Measurements from ENCODE around the gene SLC24A3.

The SLC24A3 gene

GRCh38 chr20:19423097-19423899, 210.9 kb downstream of the SLC24A3 start:
- no peak for DNase-seq

- no peak for DNase-seq
These were observed 211.6 kb downstream of the SLC24A3 start for GRCh38 chr20:19423900-19424620.

- DNase-seq = no peak
These were observed 213.9 kb downstream of the SLC24A3 start for GRCh38 chr20:19426356-19426755.

- DNase-seq = no peak
These were observed 215.0 kb downstream of the SLC24A3 start for GRCh38 chr20:19427480-19427879.

GRCh38 chr20:19427913-19428312, 215.5 kb downstream of the SLC24A3 start:
- DNase-seq = no peak

GRCh38 chr20:19428324-19428723, 215.9 kb downstream of the SLC24A3 start:
- DNase-seq = no peak

- DNase-seq = no peak
These were observed 217.1 kb downstream of the SLC24A3 start for GRCh38 chr20:19429538-19429937.

- no peak for DNase-seq
These were observed 218.3 kb downstream of the SLC24A3 start for GRCh38 chr20:19430641-19431315.

- no peak for DNase-seq
These were observed 218.9 kb downstream of the SLC24A3 start for GRCh38 chr20:19431316-19431700.

GRCh38 chr20:19431906-19432305, 219.5 kb downstream of the SLC24A3 start:
- DNase-seq = no peak

- DNase-seq = no peak
These were observed 221.2 kb downstream of the SLC24A3 start for GRCh38 chr20:19433371-19434350.

GRCh38 chr20:19435316-19435715, 222.9 kb downstream of the SLC24A3 start:
- DNase-seq = no peak

- DNase-seq = no peak
These were observed 223.4 kb downstream of the SLC24A3 start for GRCh38 chr20:19435821-19436220.

GRCh38 chr20:19438488-19438887, 226.0 kb downstream of the SLC24A3 start:
- no peak for DNase-seq

- DNase-seq = no peak
These were observed 228.5 kb downstream of the SLC24A3 start for GRCh38 chr20:19440660-19441527.

- no peak for DNase-seq
These were observed 233.8 kb downstream of the SLC24A3 start for GRCh38 chr20:19446246-19446645.

- DNase-seq = no peak
These were observed 236.2 kb downstream of the SLC24A3 start for GRCh38 chr20:19448632-19449031.

GRCh38 chr20:19449051-19449450, 236.6 kb downstream of the SLC24A3 start:
- DNase-seq = peak in 1 of 56 donors; percentile 2

- no peak for DNase-seq
These were observed 238.9 kb downstream of the SLC24A3 start for GRCh38 chr20:19451231-19451922.
